HG03135 (cell line): ENCODE data around the gene TCF19.

Source experiments
- ATAC-seq: cut with Tn5 transposase; IDR thresholded peaks from one replicate; pipeline ENCODE4 v1.9.1; 2021; ENCODE audit warnings: mild to moderate bottlenecking, moderate library complexity; ENCODE audit not compliant: unreplicated experiment

Gene TCF19

GRCh38 chr6:31158140-31158862 is at the start of gene TCF19:
Gene TCF19, plus strand, starts transcription at chr6:31158589. Its CDS starts 881 bp downstream, at chr6:31159470.
- ATAC-seq: peak; percentile 74

GRCh38 chr6:31110825-31111582 is 47.4 kb upstream of the TCF19 start:
- ATAC-seq: no peak

- no peak for ATAC-seq
These were observed 46.7 kb upstream of the TCF19 start for GRCh38 chr6:31111712-31112111.

- no peak for ATAC-seq
These were observed 45.9 kb upstream of the TCF19 start, which contains the start of gene C6orf15 for GRCh38 chr6:31112478-31112877. Gene C6orf15, minus strand, starts transcription at chr6:31112575. Its CDS starts 20 bp downstream, at chr6:31112555.

- no peak for ATAC-seq
These were observed 44.4 kb upstream of the TCF19 start for GRCh38 chr6:31113861-31114540.

- no peak for ATAC-seq
These were observed 43.9 kb upstream of the TCF19 start, which contains the start of gene PSORS1C1 for GRCh38 chr6:31114541-31114878. Gene PSORS1C1, plus strand, starts transcription at chr6:31114800. Its CDS starts 14,833 bp downstream, at chr6:31129633.

- ATAC-seq: no peak
These were observed 43.2 kb upstream of the TCF19 start for GRCh38 chr6:31114970-31115849.

GRCh38 chr6:31115941-31116560 is 42.3 kb upstream of the TCF19 start:
- no peak for ATAC-seq

GRCh38 chr6:31116661-31117385 is 41.6 kb upstream of the TCF19 start:
- ATAC-seq: no peak

- ATAC-seq: no peak
These were observed 40.2 kb upstream of the TCF19 start for GRCh38 chr6:31118178-31118577.

GRCh38 chr6:31120151-31120915 is 38.1 kb upstream of the TCF19 start, which contains the start of gene CDSN:
Gene CDSN, minus strand, starts transcription at chr6:31120446. Its CDS starts 27 bp downstream, at chr6:31120419.
- no peak for ATAC-seq

GRCh38 chr6:31121131-31121790 is 37.1 kb upstream of the TCF19 start:
- ATAC-seq: no peak

GRCh38 chr6:31122791-31123706 is 35.3 kb upstream of the TCF19 start:
- no peak for ATAC-seq

- ATAC-seq: no peak
These were observed 33.2 kb upstream of the TCF19 start for GRCh38 chr6:31125162-31125561.

GRCh38 chr6:31125586-31126363 is 32.6 kb upstream of the TCF19 start:
- ATAC-seq: no peak
